Hematopoietic multipotent progenitor cell treated with erythropoietin and hydrocortisone succinate and interleukin-3 and kit ligand, for 15 days (in vitro differentiated cells): ENCODE data around the gene RELN.
"Not testable (repeated sequence)": the region's sequence is repeated elsewhere in the genome, so short reads cannot be mapped to it uniquely, and the experiment has no call there.

Source experiments
- DNase-seq: peaks from one replicate; pipeline ENCODE4 v3.0.0-alpha.2; 2015; ENCODE audit warnings: low spot score

RELN gene

GRCh38 chr7:103564416-103564815 lies 425.0 kb downstream of the RELN start:
- DNase-seq: no peak

GRCh38 chr7:103560136-103560535 lies 429.3 kb downstream of the RELN start:
- no peak for DNase-seq

GRCh38 chr7:103551016-103551415 lies 438.4 kb downstream of the RELN start:
- DNase-seq: no peak

- DNase-seq: no peak
Measured at GRCh38 chr7:103549786-103550185, 439.7 kb downstream of the RELN start.

GRCh38 chr7:103547451-103548284 lies 441.8 kb downstream of the RELN start:
- DNase-seq: no peak

GRCh38 chr7:103542470-103542869 lies 447.0 kb downstream of the RELN start:
- no peak for DNase-seq

- no peak for DNase-seq
Measured at GRCh38 chr7:103541947-103542346, 447.5 kb downstream of the RELN start.

GRCh38 chr7:103541026-103541425 lies 448.4 kb downstream of the RELN start:
- DNase-seq: peak; percentile 31

GRCh38 chr7:103540338-103540737 lies 449.1 kb downstream of the RELN start:
- no peak for DNase-seq

- no peak for DNase-seq
Measured at GRCh38 chr7:103539875-103540274, 449.6 kb downstream of the RELN start.

GRCh38 chr7:103538964-103539709 lies 450.3 kb downstream of the RELN start:
- DNase-seq: no peak

GRCh38 chr7:103533761-103534160 lies 455.7 kb downstream of the RELN start:
- DNase-seq: no peak

- DNase-seq: no peak
Measured at GRCh38 chr7:103532955-103533354, 456.5 kb downstream of the RELN start.

- no peak for DNase-seq
Measured at GRCh38 chr7:103528152-103528551, 461.3 kb downstream of the RELN start.

- DNase-seq: no peak
Measured at GRCh38 chr7:103525937-103526336, 463.5 kb downstream of the RELN start.

GRCh38 chr7:103524042-103524907 lies 465.2 kb downstream of the RELN start:
- no peak for DNase-seq

GRCh38 chr7:103521937-103522336 lies 467.5 kb downstream of the RELN start:
- no peak for DNase-seq

GRCh38 chr7:103504505-103505135 lies 484.8 kb downstream of the RELN start:
- DNase-seq: no peak

GRCh38 chr7:103501206-103501605 lies 488.3 kb downstream of the RELN start:
- no peak for DNase-seq

- no peak for DNase-seq
Measured at GRCh38 chr7:103499976-103500375, 489.5 kb downstream of the RELN start.

GRCh38 chr7:103487419-103487818 lies 502.0 kb downstream of the RELN start:
- no peak for DNase-seq

- not testable (repeated sequence) for DNase-seq
Measured at GRCh38 chr7:103486873-103487272, 502.6 kb downstream of the RELN start.
